Testis (tissue), 2 donors: ENCODE results near the gene RAPGEF4.

ENCODE experiments used
- POLR2A ChIP-seq: fragments of 450-650 bp; IDR thresholded peaks from one replicate; pipeline ENCODE4 v1.6.1; 2017; ENCODE audit warnings: antibody characterized with exemption, mild to moderate bottlenecking, moderate library complexity
- TF ChIP-seq, protein P1 (sequence below), 3 experiments: fragments of 450-650 bp in 2 of 3; fragments of 200-600 bp in 1 of 3; sonication (generic) in 1 of 3; IDR thresholded peaks; one replicate each; pipeline ENCODE4 v1.5.1; 2016 to 2019; ENCODE audit warnings: antibody characterized with exemption in 3 of 3, mild to moderate bottlenecking in 2 of 3, moderate library complexity in 1 of 3

DNA sequence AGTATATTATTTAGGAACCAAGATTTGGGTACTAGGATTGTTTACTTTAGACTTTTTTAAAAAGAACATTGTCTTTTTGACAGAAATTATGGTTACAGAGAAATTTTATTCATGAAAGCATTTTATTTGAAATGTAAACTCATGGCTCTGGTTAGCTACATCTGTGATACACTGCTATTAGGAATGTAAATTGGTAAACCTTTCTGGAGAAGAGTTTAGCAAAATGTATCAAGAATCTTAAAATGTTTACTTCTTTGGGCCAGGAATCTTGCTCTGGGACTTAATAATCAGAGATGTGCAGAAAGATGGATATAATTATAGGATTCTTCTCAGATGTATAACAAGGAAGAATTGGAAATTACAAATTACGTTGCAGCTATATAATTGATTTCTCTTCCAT lies 359.7 kb downstream of the RAPGEF4 start:
- TF ChIP-seq, protein P1, sequence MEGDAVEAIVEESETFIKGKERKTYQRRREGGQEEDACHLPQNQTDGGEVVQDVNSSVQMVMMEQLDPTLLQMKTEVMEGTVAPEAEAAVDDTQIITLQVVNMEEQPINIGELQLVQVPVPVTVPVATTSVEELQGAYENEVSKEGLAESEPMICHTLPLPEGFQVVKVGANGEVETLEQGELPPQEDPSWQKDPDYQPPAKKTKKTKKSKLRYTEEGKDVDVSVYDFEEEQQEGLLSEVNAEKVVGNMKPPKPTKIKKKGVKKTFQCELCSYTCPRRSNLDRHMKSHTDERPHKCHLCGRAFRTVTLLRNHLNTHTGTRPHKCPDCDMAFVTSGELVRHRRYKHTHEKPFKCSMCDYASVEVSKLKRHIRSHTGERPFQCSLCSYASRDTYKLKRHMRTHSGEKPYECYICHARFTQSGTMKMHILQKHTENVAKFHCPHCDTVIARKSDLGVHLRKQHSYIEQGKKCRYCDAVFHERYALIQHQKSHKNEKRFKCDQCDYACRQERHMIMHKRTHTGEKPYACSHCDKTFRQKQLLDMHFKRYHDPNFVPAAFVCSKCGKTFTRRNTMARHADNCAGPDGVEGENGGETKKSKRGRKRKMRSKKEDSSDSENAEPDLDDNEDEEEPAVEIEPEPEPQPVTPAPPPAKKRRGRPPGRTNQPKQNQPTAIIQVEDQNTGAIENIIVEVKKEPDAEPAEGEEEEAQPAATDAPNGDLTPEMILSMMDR (IDR thresholded peaks at IDR 0.05): no peak
- TF ChIP-seq POLR2A: no peak
